CD1c-positive myeloid dendritic cell (primary cell): ENCODE results near the gene CUL3.
A peak's percentile ranks its signal among the peaks of the same experiment; 100 is the strongest.

ENCODE experiments used
- DNase-seq: peaks from one replicate; pipeline ENCODE4 v3.0.0-alpha.2; 2016; ENCODE audit errors: extremely low spot score

Gene CUL3

DNA sequence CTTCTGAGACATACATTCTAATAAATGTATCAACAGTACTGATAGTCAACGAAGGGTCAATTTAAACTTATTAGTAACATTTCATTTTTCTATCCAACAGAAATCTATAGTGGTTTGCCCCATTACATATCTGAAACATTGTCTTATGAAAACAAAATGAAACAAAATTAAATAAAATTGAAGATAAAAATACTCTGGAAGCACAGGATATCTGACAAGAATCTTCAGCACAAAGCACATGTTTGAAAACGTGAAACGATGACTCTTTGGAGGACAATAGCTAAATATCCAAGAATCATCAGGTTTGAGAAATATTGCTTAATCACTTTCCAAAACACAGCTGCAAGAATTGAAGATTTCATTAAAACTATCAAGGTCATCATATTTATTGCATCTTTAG, 112.3 kb downstream of the CUL3 start:
- no peak for DNase-seq

DNA sequence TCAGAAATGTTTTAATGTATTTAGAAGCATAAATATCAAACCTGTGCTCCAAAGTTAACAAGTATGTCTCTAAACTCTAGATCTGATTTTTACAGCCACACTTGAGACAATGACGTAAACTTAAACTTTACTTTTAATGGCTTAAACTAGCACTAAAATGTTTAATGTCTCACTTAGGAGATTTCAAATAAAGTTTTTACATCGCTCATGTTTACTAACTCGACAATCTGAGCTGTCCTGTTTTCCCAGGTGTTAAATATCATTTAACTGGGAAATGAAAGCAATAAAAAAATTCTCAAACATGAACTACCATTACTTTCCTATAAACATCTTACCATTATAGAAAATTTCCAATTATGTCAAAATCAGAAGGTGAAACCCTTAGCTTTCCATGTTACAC, 113.0 kb downstream of the CUL3 start:
- DNase-seq, result no peak

DNA sequence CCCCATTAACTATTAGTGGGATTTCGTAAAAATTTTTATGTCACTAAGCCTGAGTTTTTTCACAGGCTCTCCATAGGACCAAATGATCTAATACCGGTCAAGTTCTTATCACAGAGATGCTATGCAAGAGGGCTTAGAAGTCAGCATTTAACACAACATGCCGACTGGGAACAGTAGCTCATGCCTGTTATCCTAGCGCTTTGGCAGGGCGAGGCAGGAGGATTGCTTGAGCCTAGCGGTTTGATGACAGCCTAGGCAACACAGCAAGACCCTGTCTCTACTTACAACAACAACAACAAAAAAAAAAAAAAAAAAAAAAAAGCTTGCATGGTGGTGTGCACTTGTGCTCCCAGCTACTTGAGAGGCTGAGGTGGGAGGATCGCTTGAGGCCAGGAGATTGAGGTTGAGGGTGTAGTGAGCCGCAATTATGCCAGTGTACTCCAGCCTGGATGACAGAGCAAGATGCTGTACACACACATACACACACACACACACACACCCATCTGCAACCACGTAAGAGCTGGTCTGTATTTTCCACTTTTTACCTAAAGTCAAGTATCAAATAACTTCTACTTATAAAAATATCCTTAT, 115.7 kb downstream of the CUL3 start:
- no peak for DNase-seq

DNA sequence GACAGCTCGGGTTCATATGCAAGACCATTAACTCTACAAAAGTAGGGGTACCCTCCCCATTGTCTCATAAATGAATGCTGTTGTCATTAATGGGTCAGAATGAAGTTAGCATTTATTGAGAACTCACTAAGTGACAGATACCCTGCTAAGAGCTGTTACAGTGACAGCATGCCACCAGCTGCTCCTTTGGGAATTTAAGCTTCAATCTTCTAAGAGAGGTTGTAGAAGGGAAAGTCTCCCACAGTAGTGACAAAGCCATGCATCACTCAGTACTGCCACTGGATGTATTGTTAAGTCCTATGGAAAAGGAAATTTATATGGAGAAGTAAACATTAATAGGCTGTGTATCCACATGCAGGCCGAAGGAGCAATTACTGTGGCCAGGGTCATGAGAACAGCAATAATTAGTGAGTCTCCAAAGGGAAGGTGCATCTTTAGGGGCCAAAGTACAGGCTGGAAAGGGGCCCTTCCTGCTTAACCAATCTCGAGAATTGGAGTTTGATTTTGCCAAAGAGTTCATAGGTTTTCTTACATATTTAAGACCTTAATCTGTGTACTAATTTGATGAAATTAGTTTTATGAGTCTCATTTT, 118.8 kb downstream of the CUL3 start:
- no peak for DNase-seq

DNA sequence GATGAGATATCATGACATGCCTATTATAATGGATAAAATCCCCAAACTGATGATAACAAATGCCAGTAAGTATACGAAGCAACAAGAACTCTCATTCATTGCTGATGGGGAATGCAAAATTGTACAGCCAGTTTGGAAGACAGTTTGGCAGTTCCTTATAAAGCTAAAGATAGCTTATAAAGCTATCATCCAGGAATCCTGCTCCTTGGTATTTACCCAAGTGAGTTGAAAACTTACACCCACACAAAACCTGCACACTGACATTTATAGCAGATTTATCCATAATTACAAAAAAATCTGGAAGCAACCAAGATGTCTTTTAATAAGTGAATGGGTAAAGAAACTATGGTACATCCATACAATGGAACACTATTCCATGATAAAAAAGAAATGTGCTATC, 123.8 kb downstream of the CUL3 start:
- DNase-seq, result no peak

DNA sequence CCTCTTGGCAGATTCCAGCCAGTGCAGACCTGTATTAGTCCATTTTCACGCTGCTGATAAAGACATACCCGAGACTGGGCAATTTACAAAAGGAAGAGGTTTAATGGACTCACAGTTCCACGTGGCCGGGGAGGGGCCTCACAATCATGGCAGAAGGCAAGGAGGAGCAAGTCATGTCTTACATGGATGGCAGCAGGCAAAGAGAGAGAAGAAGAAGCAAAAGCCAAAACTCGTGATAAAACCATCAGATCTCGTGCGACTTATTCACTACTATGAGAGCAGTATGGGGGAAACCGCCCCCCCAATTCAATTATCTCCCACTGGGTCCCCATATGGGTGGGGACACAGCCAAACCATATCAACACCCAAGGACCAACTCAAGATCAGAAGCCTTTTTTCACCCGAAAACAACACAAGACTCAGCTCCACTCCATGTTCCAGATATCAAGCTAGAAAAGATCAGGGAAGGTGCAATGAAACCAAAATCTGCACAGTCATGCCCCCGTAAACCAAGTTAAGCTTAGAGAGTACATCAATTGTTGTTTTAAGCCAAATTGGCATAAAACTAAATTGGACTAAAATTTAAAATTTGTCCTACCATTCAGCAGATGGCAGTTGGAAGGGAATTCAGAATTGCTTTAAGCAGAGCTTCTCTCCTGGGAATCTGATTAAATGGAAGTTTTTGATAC, 127.6 kb downstream of the CUL3 start:
- no peak for DNase-seq

DNA sequence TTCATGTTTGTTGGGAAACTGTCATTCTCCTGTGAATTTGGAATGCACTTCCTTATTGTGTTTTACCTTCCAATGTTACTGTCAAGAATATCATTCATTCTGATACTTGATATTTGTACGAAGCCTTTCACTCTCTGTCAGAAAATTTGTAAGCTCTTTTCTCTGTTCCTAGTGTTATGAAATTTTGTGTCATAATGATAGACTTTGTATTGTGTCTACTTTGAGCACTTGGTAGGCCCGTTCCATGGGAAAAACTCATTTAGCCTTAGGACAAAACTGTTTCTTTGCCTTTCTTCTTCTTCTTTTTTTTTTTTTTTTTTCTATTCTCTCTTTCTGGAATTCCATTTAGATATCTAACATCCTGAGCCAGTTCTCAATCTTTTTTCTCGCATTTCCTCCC, 131.3 kb downstream of the CUL3 start:
- DNase-seq, result no peak

DNA sequence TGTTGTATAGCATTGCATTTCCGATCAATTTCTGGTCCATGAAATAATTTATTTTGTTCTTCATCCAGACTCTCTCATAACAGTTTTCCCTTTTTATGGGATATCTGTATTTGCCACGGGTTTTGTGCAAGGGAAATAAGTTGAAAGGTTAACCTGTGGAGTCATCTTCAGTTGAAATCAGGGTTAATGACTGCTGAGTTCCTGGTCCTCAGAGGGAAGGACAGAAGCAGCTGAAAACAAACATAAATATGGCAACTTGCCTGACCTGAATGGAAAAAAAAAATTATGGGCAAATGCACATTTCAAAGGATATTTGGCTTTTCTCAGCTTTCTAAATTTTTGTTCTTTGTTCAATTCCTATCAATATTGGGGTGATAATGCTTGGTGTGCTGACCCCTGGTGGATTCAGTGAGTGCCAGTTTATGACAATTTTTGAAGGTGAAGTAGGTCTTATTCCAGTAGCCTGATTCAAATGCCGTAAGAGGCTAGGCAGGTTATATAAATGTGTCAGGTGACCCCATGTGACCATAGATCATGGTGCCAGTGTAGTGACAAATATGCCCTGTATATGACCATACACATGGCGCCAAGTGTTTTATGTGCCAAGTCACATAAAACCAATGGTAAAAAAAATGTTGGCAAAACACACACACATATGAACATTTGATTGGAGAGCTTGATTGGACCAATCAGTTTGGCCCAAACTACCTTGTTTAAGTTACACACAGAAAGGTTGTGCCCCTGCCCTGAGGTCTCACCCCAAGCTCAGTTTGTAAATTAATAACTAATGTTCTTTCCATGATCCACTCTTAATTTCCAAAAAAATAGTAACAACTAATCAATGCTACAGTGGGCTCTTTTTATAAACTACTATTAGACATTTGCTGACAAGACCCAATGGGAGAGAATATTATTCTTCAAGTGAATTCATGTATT, 135.7 kb downstream of the CUL3 start:
- peak; percentile 37 for DNase-seq

DNA sequence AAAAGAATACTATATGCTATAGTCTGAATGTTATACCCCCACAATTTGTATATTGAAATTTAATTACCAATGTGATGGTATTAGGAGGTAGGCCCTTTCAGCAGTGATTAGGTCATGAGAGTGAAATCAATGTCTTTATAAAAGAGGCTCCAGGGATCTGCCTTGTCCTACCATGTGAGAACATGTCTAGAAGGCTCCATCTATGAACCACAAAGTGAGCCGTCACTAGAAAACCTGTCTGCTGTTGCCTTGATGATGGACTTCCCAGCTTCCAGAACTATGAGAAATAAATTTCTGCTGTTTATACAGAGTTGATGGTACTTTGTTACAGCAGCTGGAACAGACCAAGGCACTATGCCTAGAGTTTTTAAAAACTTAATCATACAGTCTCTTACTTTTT, 136.9 kb downstream of the CUL3 start:
- DNase-seq, result no peak

DNA sequence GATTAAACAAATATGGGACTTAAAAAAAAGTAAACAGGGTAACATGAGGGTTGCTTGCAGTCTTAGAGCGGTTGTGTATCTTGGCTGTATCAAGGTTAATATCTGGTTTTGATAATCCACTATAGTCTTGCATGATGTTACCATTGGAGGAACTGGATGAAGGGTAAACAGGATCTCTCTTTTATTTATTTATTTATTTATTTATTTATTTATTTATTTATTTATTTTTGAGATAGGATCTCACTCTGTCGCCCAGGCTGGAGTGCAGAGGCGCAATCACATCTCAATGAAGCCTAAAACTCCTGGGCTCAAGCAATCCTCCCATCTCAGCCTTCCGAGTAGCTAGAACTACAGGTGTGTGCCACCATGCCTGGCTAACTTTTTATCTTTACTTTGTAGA, 140.4 kb downstream of the CUL3 start:
- DNase-seq, result no peak

DNA sequence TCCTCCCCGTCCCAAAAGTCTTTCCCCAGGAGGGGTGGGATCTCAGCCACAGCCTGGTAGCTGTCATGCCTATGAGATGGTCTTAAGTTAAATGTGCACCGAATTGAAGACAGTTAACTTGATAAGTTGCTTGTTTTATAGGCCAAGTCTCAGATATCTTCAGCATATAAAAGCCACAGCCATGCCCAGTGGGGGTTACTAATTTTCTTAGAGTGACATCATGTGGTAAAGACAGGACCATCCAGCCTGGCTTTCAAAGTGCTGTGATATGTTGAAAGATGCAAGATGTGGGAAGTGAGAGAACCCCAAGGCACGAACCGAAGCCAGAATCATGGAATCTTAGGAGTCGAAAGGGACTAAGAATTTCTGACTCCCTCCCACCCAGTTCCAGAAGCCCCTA, 141.1 kb downstream of the CUL3 start:
- DNase-seq, result no peak

DNA sequence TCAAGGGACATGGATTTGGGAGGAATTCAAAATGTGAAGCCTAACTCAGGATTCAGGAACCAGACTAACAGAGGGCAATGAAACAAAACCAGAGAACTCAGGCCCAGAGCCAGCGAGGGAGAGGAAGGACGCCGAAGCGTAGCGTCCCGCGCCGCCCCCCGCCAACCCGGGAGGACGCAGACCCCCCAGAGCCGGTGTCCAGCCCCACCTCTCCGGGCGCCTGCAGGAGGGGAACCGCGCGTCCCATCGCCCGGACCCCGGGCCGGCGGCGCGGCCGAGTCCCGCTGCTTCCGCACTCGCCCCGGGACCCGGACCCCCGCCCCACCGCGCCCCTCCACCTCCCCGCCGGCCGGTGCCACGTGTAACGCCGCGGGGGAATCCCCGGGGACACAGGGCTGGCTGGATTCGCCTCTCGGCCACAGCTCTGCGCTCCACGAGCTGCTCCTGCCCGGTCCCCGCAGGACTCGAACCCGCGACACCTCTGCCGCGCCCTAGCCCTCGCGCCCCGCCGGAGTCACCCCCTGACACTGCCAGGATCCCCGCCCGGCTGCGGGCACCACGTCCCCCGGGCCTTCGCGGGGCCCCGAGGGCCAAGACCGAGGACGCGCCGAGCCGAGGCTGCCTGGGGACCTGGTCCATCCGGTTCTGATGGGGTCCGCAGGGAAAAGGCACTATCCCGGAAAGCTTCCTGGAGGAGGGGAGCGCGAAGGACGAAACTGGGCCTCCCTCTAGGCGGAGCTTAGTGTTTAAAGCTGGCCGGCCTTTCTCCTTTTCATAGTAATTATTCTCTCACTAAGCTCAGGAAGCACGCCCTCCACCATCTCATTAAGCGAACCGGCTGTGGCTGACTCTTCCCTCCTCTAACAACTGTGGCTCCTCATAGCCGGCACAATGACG, 142.8 kb downstream of the CUL3 start:
- peak; percentile 15 for DNase-seq

DNA sequence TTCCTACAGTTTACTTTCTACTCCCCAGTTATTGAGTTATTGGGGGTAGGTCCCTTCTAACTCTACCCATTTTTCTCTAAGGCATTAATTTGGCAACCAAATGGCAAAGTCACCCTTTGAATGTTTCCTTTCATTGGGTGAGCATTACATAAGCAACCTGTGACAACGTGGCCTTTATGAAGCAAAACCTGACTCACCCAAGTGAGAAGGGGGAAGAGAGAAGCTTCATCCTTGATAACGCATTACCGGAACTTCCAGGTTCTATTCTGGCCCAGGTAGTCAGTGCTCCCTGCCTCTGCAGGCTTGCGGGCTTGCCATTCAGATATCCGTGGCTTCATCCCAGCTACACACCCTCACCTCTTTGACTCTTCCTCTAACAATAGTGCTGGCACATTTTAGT, 144.2 kb downstream of the CUL3 start:
- no peak for DNase-seq

DNA sequence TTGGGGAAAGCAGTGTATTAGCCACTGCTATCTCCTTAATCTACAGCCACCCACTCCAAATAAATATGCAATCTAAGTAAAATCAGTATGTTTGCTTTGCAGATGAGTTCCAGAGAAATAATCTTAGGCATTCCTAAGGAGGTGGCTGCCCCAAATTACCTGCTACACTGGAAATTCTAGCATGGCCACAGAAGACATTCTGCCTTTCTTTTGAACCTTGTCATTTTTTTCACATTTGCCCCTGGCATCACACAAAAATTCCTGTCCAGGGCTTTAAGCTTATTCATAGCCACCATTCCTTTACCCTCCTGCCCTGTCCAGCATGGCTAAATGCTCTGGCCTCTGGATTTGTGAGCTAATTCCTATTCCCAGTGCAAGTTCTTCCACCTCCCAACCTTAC, 146.4 kb downstream of the CUL3 start:
- DNase-seq, result no peak

DNA sequence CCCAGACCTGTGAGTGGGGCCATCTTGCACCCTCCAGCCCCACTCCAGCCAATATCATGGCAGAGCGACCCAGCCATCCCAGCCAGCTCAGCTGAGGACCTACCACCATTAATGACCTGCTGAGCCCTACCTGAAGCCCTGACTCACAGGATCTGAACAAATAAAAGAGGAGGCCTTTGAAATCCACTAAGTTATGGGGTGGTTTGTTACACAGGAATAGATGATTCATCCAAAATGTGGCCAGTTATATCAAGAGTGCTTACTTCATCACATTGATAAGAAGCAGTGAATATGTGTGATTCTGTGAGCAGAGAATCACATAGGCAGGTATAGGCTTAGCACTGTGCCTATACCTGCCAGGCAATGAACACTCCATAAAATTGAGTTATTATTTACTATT, 148.5 kb downstream of the CUL3 start:
- DNase-seq, result no peak

DNA sequence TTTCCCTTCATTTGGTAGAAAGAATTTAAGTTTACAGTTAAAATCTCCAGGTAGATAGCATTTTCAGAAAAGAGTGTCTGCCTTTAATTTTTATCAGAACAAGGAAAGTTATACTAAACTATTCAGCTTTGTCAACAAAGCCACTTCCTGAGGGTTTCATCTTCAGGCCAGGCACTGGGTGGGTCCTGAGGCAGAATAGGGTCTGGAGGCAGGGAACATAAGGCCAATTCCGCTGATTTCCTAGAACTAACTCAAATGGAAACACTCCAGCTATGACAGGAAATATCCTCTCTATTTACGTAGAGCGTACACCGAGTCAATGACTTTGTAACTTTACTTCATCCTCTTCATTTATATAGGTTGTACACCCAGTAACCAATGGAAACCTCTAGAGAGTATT, 150.5 kb downstream of the CUL3 start:
- no peak for DNase-seq

DNA sequence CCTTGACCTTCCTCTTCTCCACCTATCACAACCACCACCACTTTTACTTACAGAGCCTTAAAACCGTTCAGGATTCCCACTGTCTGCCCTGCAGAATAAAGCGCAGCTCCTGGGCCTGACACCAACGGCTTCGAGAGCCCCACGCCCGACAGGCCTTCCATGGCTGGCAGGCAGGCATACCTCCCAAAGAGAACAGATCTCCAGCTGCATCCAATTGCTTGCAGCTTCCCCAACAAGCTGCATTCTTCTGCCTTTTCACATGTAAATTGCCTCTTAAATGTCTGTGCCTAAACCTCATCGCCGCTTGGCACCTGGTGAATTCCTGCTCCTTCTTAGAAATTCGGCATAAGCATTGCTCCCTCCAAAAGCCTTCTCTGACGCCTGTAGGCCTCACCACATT, 151.7 kb downstream of the CUL3 start:
- DNase-seq, result no peak

DNA sequence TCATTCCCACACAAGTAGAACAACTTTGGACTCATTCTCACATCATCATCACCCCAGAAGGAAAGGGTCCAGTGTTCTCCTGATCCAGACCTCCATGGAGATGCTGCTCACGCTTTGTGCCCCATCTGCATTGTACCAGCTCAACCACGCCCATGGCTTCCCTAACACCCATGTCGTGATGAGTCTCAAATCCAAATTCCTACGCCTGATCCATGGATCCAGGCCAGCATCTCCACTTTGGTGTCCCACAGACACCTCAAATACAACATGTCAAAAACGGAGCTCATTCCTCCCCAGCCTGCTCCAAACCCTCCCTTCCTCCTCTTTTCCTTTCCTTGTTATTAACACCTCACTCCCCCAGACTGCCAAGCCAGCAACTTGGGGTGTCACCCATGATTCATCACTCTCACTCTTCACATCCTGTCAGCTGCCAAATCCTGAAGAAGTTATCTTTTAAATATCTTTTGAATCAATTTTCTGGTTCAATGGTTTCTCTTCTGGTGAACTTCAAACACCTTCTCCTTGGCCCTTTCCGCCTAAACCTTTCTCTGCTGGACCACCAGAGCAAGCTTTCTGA, 153.1 kb downstream of the CUL3 start:
- DNase-seq, result no peak

DNA sequence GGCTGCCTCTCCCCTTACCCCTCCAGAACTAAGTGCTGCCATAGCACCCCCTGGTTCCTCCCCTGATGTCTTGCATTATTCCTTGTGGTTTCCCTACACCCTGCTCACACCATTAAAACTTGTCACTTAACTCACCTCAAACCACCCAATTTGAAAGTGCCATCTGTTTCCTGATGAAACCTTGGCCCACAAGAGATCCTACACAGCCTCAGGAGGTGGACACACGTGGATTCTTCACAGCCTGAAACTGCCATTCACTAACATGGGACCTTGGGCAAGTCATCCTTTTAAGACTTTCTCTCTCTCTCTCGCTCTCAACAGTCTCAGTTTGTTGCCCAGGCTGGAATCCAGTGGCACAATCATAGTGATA, 155.7 kb downstream of the CUL3 start:
- no peak for DNase-seq

DNA sequence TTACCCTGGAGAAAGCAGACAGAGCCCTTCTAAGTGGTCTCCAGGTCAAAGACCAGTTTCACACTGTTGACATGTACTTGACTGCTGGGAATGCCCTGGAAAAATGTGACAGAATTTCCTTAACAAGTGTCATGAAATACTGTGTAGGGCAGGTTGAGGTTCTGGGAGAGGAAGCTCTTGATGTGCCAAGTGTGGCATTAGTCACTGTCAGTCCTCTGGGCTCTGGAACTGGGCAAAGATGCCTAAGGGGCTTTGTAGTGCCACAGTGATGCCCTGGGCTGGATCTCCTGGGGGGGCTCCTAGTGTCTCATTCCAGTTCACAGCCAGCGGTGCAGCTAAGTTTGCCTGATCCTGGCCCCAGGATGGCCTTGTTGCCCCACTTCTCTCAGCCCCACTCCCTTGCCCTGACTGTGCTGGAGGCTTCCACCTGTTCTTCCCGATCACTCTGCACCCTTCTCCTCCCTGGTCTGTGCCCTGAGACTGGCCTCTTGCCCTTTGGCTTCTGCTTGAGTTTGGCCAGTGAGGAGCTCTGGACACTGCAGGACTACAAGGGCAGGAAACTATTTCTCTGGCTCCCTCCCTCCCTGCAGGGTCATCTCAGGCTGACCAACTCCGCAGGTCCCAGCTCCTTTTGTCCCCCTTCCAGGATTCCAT, 156.2 kb downstream of the CUL3 start:
- no peak for DNase-seq

DNA sequence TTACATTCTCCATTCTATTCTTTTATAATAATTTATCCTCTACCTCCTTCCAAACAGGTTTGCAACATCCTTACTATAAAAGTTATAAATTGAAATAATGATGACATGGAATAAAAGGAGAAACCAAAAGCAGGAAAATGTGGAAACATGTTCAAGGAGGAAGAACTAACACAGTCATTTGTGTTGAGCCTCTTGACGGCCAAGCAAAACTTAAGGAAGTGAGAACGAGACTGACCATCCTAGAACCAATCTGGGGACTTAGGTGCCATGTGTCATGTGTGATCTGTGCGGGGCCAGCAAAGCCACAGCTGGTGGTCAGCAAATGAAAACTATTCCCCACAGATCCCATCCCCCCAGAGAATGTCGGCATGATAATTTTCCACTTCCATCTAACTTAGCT, 157.7 kb downstream of the CUL3 start:
- DNase-seq, result peak; percentile 24
